DLD1 (cell line): ENCODE measurements around the gene KIF26B.

ENCODE experiments used
- in situ Hi-C: cut with HindIII; loops from 2 replicates; pipeline ENCODE4 v1.10.0; 2017; ENCODE audit warnings: low sequenced_read_pairs

KIF26B gene

GRCh38 chr1:245484176-245484575 lies 329.4 kb downstream of the KIF26B start:
- in situ Hi-C loops = no loop called here

GRCh38 chr1:245485996-245486395 lies 331.2 kb downstream of the KIF26B start:
- in situ Hi-C loops = no loop called here

GRCh38 chr1:245486775-245487470 lies 332.1 kb downstream of the KIF26B start:
- in situ Hi-C loops = no loop called here

DNA sequence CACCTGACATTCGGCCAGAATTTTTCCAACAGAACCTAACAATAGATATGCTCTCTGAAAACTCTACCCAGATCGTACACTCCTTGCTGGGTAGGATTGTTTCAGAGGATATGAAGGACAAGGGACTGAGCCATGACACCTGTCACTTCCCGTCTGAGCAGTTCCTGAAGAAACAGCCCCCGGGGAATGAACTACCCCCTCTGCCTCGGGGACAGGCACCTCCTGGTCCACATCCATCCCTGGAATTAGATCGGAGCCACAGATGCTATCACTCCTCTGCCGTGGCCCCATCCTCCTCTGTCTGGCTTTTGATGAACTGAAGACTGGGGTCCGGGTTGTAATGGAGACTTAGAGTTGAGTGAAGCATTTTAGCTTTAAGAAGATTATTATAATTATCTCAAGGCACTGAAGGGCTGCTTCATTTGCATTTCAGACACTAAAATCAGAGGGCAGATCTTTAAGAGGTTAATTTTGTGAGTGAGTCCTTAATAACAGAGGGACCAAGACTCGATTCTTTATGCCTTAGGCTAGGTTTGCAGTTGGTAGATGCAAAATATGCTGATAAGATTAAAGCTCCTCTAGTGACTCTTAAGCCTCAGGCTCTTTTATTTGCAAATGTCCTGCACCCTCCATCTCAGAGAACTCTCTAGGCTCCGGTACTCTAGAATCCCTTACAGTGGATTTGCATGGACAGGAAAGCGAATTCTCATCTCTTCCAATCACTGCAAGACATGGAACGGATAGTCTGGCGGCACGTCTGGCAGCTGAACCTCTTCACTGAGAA lies 333.8 kb downstream of the KIF26B start:
- in situ Hi-C loops = no loop called here

DNA sequence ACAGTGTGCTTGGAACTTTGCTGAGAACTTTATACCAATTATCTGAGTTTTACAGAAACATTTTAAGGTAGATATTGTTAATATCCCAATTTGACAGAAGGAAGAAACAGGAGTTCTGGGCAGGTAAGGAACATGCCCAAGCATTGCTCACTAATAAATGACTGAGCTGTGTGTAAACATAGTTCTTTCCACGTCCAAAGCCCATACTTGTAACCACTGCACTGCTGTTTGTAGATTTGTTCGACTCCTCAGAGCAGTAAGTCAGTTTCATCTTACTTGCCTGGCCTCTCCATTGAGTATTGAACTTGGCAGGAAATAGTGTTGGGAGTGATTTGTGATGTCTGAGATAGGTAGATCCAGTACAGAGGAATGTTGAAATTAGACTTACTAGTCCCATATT lies 335.1 kb downstream of the KIF26B start:
- in situ Hi-C loops = loop anchor here (5.0 kb wide), 2 partner anchors 47 to 48 kb away; no protein-coding TSS in a partner anchor

- in situ Hi-C loops = loop anchor here (5.0 kb wide), 2 partner anchors 44 to 51 kb away; no protein-coding TSS in a partner anchor
These were observed 338.2 kb downstream of the KIF26B start for GRCh38 chr1:245493029-245493428.

GRCh38 chr1:245495681-245496080 lies 340.9 kb downstream of the KIF26B start:
- in situ Hi-C loops = no loop called here

GRCh38 chr1:245500546-245500945 lies 345.8 kb downstream of the KIF26B start:
- in situ Hi-C loops = no loop called here

DNA sequence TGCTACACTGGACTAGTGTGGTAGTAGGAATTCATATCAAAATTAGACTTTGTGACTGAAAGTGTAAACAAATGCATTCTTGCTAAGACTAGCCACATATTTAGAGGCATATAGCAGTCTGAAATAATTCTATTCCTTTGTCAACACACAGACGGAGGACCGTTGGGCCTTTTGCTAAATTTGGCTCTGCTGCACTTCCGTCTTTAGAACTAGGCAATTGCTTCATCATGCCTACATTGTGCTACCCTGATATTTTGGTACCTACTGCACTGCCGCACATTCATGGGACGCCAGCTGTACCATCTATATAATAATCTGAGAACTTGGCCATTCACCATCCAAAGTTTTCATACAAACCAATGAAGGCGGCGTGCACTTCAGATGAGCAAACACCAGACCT lies 346.8 kb downstream of the KIF26B start:
- in situ Hi-C loops = no loop called here

GRCh38 chr1:245503548-245503947 lies 348.8 kb downstream of the KIF26B start:
- in situ Hi-C loops = no loop called here

GRCh38 chr1:245510144-245510543 lies 355.4 kb downstream of the KIF26B start:
- in situ Hi-C loops = no loop called here

- in situ Hi-C loops = no loop called here
These were observed 357.6 kb downstream of the KIF26B start for GRCh38 chr1:245512181-245512888.

DNA sequence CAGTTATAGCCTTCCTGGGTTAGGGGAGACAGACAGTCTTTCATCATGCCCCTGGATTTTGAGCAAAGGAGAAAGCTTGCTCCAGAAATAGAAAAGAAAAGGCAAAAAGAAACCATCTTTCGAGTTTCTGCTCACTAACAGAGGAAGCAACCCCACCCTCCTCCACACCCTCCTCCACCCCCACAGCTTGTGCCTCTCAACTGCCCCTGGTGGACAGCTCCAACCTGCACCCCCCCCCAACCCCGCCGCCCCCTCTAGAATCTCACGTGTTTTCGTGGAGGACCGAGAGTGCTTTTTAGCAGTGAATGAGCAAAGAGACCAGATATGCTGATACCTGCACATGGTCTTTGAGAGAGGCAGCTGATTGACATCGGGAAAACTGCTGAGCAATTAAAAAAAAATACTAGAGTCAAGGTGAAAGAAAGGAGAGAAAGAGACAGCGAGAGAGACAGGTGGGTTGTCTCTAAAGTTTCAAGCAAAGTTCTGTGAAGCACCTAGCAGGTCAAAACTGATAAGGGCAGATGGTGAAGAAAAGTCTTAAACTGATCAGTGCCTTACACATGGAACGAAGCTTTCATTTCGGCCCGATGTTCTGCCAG lies 358.3 kb downstream of the KIF26B start:
- in situ Hi-C loops = no loop called here

DNA sequence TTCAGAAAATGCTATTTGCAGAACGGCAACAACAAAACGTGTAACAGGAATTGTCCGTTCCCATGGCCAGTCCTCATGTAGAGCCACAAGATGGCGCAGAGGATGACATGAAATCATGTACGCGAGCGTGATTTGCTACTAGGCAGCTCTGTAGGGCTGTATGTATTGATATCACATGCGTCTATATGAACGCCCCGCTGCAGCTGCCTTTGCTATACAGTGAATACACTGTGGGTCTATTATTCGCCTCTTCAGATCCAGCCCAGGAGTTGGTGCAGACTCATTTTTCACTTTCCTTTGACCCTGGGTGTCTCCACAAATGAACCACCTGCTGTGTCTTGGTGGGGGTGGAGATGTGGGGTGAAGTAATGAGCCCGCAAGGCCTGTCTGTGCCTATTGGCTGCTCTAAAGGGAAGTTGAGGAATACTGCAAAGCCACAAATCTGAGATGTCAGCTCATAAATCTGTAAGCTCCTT lies 361.5 kb downstream of the KIF26B start:
- in situ Hi-C loops = no loop called here

GRCh38 chr1:245520611-245521010 lies 365.8 kb downstream of the KIF26B start:
- in situ Hi-C loops = no loop called here

- in situ Hi-C loops = no loop called here
These were observed 371.4 kb downstream of the KIF26B start for GRCh38 chr1:245526141-245526540.

GRCh38 chr1:245528258-245528635 lies 373.5 kb downstream of the KIF26B start:
- in situ Hi-C loops = no loop called here

GRCh38 chr1:245530937-245531336 lies 376.2 kb downstream of the KIF26B start:
- in situ Hi-C loops = no loop called here

- in situ Hi-C loops = loop anchor here (5.0 kb wide), 1 partner anchor 46 kb away; no protein-coding TSS in a partner anchor
These were observed 383.2 kb downstream of the KIF26B start for GRCh38 chr1:245537992-245538391.

- in situ Hi-C loops = loop anchor here (5.0 kb wide), 1 partner anchor 46 kb away; no protein-coding TSS in a partner anchor
These were observed 383.9 kb downstream of the KIF26B start for GRCh38 chr1:245538671-245539070.

DNA sequence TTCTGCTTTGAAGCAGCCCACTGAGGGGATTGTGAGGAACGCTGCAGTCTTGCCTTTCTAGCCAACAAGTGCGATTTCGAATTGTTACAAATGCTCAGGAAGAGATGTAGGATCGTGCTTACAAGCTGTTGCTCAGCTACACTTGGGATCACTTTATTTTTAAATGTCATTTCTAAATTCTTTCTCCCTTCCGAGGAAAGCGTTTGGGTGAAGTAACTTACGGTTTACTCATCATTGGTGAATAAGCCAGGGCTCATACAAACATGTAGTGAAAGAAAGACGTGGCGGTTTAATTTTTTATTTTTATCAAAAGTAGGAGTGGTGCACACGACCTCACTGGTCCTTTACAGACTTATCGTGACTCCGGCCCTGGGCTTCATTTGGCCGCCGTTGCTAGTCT lies 386.6 kb downstream of the KIF26B start:
- in situ Hi-C loops = no loop called here
